ENCODE data around the gene DNAJC6. TPM values are rescaled to one million over a fixed set of nuclear protein-coding genes. Genes with fewer than 3 reads are reported as not detected.
"Not testable (repeated sequence)": the region's sequence is repeated elsewhere in the genome, so short reads cannot be mapped to it uniquely, and the experiment has no call there.

DNAJC6 gene
- total RNA-seq, 1 experiment from 2014 or later: 9.5 TPM

GRCh38 chr1:65339866-65340468 lies 30.6 kb downstream of the DNAJC6 start:
- in situ Hi-C loops (cut with HindIII; ENCODE audit: low pct_unique_long_range_greater_than_20kb, low sequenced_read_pairs): no loop called here
- peak; percentile 7 for DNase-seq (ENCODE audit: low read depth)

GRCh38 chr1:65341381-65341780 lies 32.0 kb downstream of the DNAJC6 start:
- no peak for DNase-seq (ENCODE audit: low read depth)
- in situ Hi-C loops (cut with HindIII; ENCODE audit: low pct_unique_long_range_greater_than_20kb, low sequenced_read_pairs): no loop called here

- in situ Hi-C loops (cut with HindIII; ENCODE audit: low pct_unique_long_range_greater_than_20kb, low sequenced_read_pairs): no loop called here
- no peak for DNase-seq (ENCODE audit: low read depth)
Observed at GRCh38 chr1:65343286-65343685, 33.9 kb downstream of the DNAJC6 start.

GRCh38 chr1:65344171-65344814 lies 35.0 kb downstream of the DNAJC6 start:
- in situ Hi-C loops (cut with HindIII; ENCODE audit: low pct_unique_long_range_greater_than_20kb, low sequenced_read_pairs): no loop called here
- DNase-seq (ENCODE audit: low read depth): no peak

GRCh38 chr1:65346190-65346589 lies 36.8 kb downstream of the DNAJC6 start:
- no peak for DNase-seq (ENCODE audit: low read depth)
- in situ Hi-C loops (cut with HindIII; ENCODE audit: low pct_unique_long_range_greater_than_20kb, low sequenced_read_pairs): no loop called here

- in situ Hi-C loops (cut with HindIII; ENCODE audit: low pct_unique_long_range_greater_than_20kb, low sequenced_read_pairs): no loop called here
- no peak for DNase-seq (ENCODE audit: low read depth)
Observed at GRCh38 chr1:65355031-65355712, 45.8 kb downstream of the DNAJC6 start.

- in situ Hi-C loops (cut with HindIII; ENCODE audit: low pct_unique_long_range_greater_than_20kb, low sequenced_read_pairs): no loop called here
- DNase-seq (ENCODE audit: low read depth): no peak
Observed at GRCh38 chr1:65357291-65357960, 48.1 kb downstream of the DNAJC6 start.

- DNase-seq (ENCODE audit: low read depth): no peak
- in situ Hi-C loops (cut with HindIII; ENCODE audit: low pct_unique_long_range_greater_than_20kb, low sequenced_read_pairs): no loop called here
Observed at GRCh38 chr1:65359888-65360287, 50.5 kb downstream of the DNAJC6 start.

GRCh38 chr1:65360648-65361047 lies 51.3 kb downstream of the DNAJC6 start:
- in situ Hi-C loops (cut with HindIII; ENCODE audit: low pct_unique_long_range_greater_than_20kb, low sequenced_read_pairs): no loop called here

GRCh38 chr1:65362545-65362944 lies 53.2 kb downstream of the DNAJC6 start:
- in situ Hi-C loops (cut with HindIII; ENCODE audit: low pct_unique_long_range_greater_than_20kb, low sequenced_read_pairs): no loop called here
- DNase-seq (ENCODE audit: low read depth): no peak

More at GRCh38 chr1:65360648-65361047, 51.3 kb downstream of the DNAJC6 start:
- DNase-seq (ENCODE audit: low read depth): no peak

GRCh38 chr1:65363484-65363883 lies 54.1 kb downstream of the DNAJC6 start:
- DNase-seq (ENCODE audit: low read depth): no peak
- in situ Hi-C loops (cut with HindIII; ENCODE audit: low pct_unique_long_range_greater_than_20kb, low sequenced_read_pairs): no loop called here

- in situ Hi-C loops (cut with HindIII; ENCODE audit: low pct_unique_long_range_greater_than_20kb, low sequenced_read_pairs): no loop called here
- no peak for DNase-seq (ENCODE audit: low read depth)
Observed at GRCh38 chr1:65368403-65368802, 59.1 kb downstream of the DNAJC6 start.

GRCh38 chr1:65371544-65371943 lies 62.2 kb downstream of the DNAJC6 start:
- in situ Hi-C loops (cut with HindIII; ENCODE audit: low pct_unique_long_range_greater_than_20kb, low sequenced_read_pairs): no loop called here
- no peak for DNase-seq (ENCODE audit: low read depth)

GRCh38 chr1:65372557-65372956 lies 63.2 kb downstream of the DNAJC6 start:
- peak; percentile 34 for DNase-seq (ENCODE audit: low read depth)
- in situ Hi-C loops (cut with HindIII; ENCODE audit: low pct_unique_long_range_greater_than_20kb, low sequenced_read_pairs): no loop called here

GRCh38 chr1:65377496-65378246 lies 68.3 kb downstream of the DNAJC6 start:
- in situ Hi-C loops (cut with HindIII; ENCODE audit: low pct_unique_long_range_greater_than_20kb, low sequenced_read_pairs): no loop called here

GRCh38 chr1:65378247-65378946 lies 69.1 kb downstream of the DNAJC6 start:
- no peak for DNase-seq (ENCODE audit: low read depth)

More at GRCh38 chr1:65377496-65378246, 68.3 kb downstream of the DNAJC6 start:
- no peak for DNase-seq (ENCODE audit: low read depth)

GRCh38 chr1:65384426-65384825 lies 75.1 kb downstream of the DNAJC6 start:
- in situ Hi-C loops (cut with HindIII; ENCODE audit: low pct_unique_long_range_greater_than_20kb, low sequenced_read_pairs): not testable (repeated sequence)

More at GRCh38 chr1:65378247-65378946, 69.1 kb downstream of the DNAJC6 start:
- in situ Hi-C loops (cut with HindIII; ENCODE audit: low pct_unique_long_range_greater_than_20kb, low sequenced_read_pairs): no loop called here

GRCh38 chr1:65386439-65386838 lies 77.1 kb downstream of the DNAJC6 start:
- DNase-seq (ENCODE audit: low read depth): no peak
- in situ Hi-C loops (cut with HindIII; ENCODE audit: low pct_unique_long_range_greater_than_20kb, low sequenced_read_pairs): no loop called here

More at GRCh38 chr1:65384426-65384825, 75.1 kb downstream of the DNAJC6 start:
- not testable (repeated sequence) for DNase-seq (ENCODE audit: low read depth)

Data from Caki2 (cell line).